Endothelial cell of umbilical vein (primary cell): ENCODE data around the gene SLFN5. TPM values are rescaled to one million over a fixed set of nuclear protein-coding genes. Genes with fewer than 3 reads are reported as not detected.

Experiments used
- BruUV-seq: library from RNA; stranded (reverse); fragments of 400-500 nt; replicated peaks from 2 replicates; lab custom pipeline; 2021; lab: Mats Ljungman, UMichigan
- CTCF ChIA-PET: fragments of 300-600, 350-600 bp; sonication (Branson Sonifier 250); formaldehyde crosslinking; loops from one replicate; lab custom pipeline; 2021; ENCODE audit warnings: antibody characterized with exemption, inconsistent platforms; lab: Charles Lee
- POLR2A ChIA-PET: fragments of 300-600, 350-600 bp; sonication (Branson Sonifier 250); formaldehyde crosslinking; loops from one replicate; lab custom pipeline; 2021; ENCODE audit warnings: antibody characterized with exemption, inconsistent platforms; lab: Charles Lee
- DNase-seq: peaks from one replicate; pipeline ENCODE4 v3.0.0-alpha.2; 2011; ENCODE audit warnings: low read depth, low spot score
- FAIRE-seq: peaks from 2 replicates; lab custom pipeline; 2011; peaks lifted over from hg19 to GRCh38; lab: Jason Lieb, UNC
- H2AFZ ChIP-seq: 2 replicates; pipeline ENCODE4 v1.6.0; 2012; ENCODE audit warnings: low read depth, low read length, control low read depth, inconsistent platforms
- H3K27ac ChIP-seq: 2 replicates; pipeline ENCODE4 v1.5.1; 2011; ENCODE audit warnings: low read depth, mild to moderate bottlenecking, control low read depth, low read length, moderate library complexity; ENCODE audit not compliant: insufficient read depth
- H3K27me3 ChIP-seq, 2 experiments: 2 replicates each; pipeline versions ENCODE4 v1.6.0 to v1.6.1; 2011; ENCODE audit warnings: low read length in 2 of 2, mixed read lengths in 1 of 2; ENCODE audit not compliant: control insufficient read depth in 2 of 2, insufficient read depth in 2 of 2
- H3K36me3 ChIP-seq, 2 experiments: 2 replicates in 1 of 2; 3 replicates in 1 of 2; pipeline ENCODE4 v1.5.1; 2011; ENCODE audit warnings: low read length in 2 of 2, mild to moderate bottlenecking in 1 of 2, moderate library complexity in 1 of 2; ENCODE audit not compliant: control insufficient read depth in 2 of 2, insufficient read depth in 2 of 2; ENCODE audit errors: extremely low read depth in 1 of 2
- H3K4me1 ChIP-seq: 3 replicates; pipeline ENCODE4 v1.5.1; 2011; ENCODE audit warnings: mild to moderate bottlenecking, low read length; ENCODE audit not compliant: control insufficient read depth, insufficient read depth; ENCODE audit errors: extremely low read depth
- H3K4me2 ChIP-seq: 2 replicates; pipeline ENCODE4 v1.6.1; 2011; ENCODE audit warnings: low read length, control low read depth, mixed read lengths; ENCODE audit not compliant: insufficient read depth
- H3K4me3 ChIP-seq, 3 experiments: fragments of 200-600 bp in 1 of 3; sonication (generic), shearing (Covaris generic) in 1 of 3; replicated peaks in 1 of 3; 2 replicates each; pipeline ENCODE4 v1.5.1; 2011 to 2016; ENCODE audit warnings: control low read depth in 3 of 3, low read length in 3 of 3, mild to moderate bottlenecking in 2 of 3, inconsistent platforms in 1 of 3, low read depth in 1 of 3, moderate library complexity in 1 of 3; ENCODE audit not compliant: insufficient read depth in 1 of 3
- H3K79me2 ChIP-seq: 2 replicates; pipeline ENCODE4 v1.6.0; 2012; ENCODE audit warnings: low read length, inconsistent platforms; ENCODE audit not compliant: control insufficient read depth, insufficient read depth
- H3K9ac ChIP-seq: replicated peaks from 2 replicates; pipeline ENCODE3; 2011; ENCODE audit warnings: low read length, control low read depth; ENCODE audit not compliant: insufficient read depth; ENCODE audit errors: extremely low read depth
- H3K9me1 ChIP-seq: replicated peaks from 3 replicates; pipeline ENCODE4 v1.6.0; 2011; ENCODE audit warnings: mild to moderate bottlenecking, low read length; ENCODE audit not compliant: control insufficient read depth, insufficient read depth; ENCODE audit errors: extremely low read depth
- H3K9me3 ChIP-seq: replicated peaks from 2 replicates; pipeline ENCODE4 v1.5.1; 2012; ENCODE audit warnings: low read length, inconsistent platforms; ENCODE audit not compliant: control insufficient read depth, insufficient read depth
- H4K20me1 ChIP-seq: replicated peaks from 2 replicates; pipeline ENCODE3; 2011; ENCODE audit warnings: mild to moderate bottlenecking, low read length; ENCODE audit not compliant: control insufficient read depth, insufficient read depth; ENCODE audit errors: extremely low read depth
- EZH2 ChIP-seq: IDR thresholded peaks from 2 replicates; pipeline ENCODE4 v1.6.1; 2012; ENCODE audit warnings: borderline replicate concordance, low read depth, mild to moderate bottlenecking, moderate library complexity, low read length, inconsistent platforms; ENCODE audit not compliant: severe bottlenecking
- FOS ChIP-seq: IDR thresholded peaks from 2 replicates; pipeline ENCODE4 v1.6.1; 2011; ENCODE audit warnings: mild to moderate bottlenecking, low read length, moderate library complexity, borderline replicate concordance; ENCODE audit not compliant: insufficient read depth
- GATA2 ChIP-seq: IDR thresholded peaks from 2 replicates; pipeline ENCODE4 v1.7.0; 2011; ENCODE audit warnings: low read depth, mild to moderate bottlenecking, moderate library complexity, mixed read lengths, low read length; ENCODE audit not compliant: insufficient read length, insufficient read depth
- JUN ChIP-seq: IDR thresholded peaks from 2 replicates; pipeline ENCODE4 v1.6.1; 2011; ENCODE audit warnings: borderline replicate concordance, low read depth; ENCODE audit not compliant: insufficient read length, insufficient read depth
- MYC ChIP-seq: IDR thresholded peaks from one replicate; pipeline ENCODE4 v1.6.1; 2011; ENCODE audit warnings: mild to moderate bottlenecking, low read depth, low read length
- POLR2A ChIP-seq: IDR thresholded peaks from 2 replicates; pipeline ENCODE4 v1.6.1; 2012; ENCODE audit warnings: low read depth, mild to moderate bottlenecking, control low read depth, low read length
- POLR2AphosphoS5 ChIP-seq: IDR thresholded peaks from 2 replicates; pipeline ENCODE4 v1.6.1; 2012; ENCODE audit warnings: low read depth, mild to moderate bottlenecking, control low read depth, low read length, moderate library complexity; ENCODE audit not compliant: insufficient read depth
- dilution Hi-C: fragments of 300-500 bp; cut with MboI; formaldehyde crosslinking; loops from one replicate; pipeline ENCODE4 v1.15.0; 2019; ENCODE audit warnings: low sequenced_read_pairs; ENCODE audit not compliant: extremely low pct_ligation_motif_present
- intact Hi-C: fragments of 100-400 bp; cut with micrococcal nuclease; formaldehyde crosslinking; loops from one replicate; pipeline ENCODE4 v1.10.0; 2022
- polyA plus RNA-seq, 4 experiments: library from polyadenylated mRNA; depleted of rRNA in 3 of 4; stranded (reverse) in 3 of 4; unstranded in 1 of 4; fragments of >200 nt; gene quantifications; 2 replicates each; pipeline versions ENCODE4 v1.2.1 to v1.2.3, GENCODE V29; 2011 to 2012; ENCODE audit warnings: missing spikeins in 1 of 4
- total RNA-seq: library from RNA; stranded (reverse); gene quantifications from 2 replicates; pipeline ENCODE4 v1.2.3, GENCODE V29; 2021
- TF ChIP-seq, protein P1 (sequence below), 2 donors: IDR thresholded peaks; 1 replicate in 1 of 2; 2 replicates in 1 of 2; pipeline ENCODE4 v1.5.1; 2011; ENCODE audit warnings: low read length in 2 of 2, mild to moderate bottlenecking in 2 of 2, moderate library complexity in 2 of 2, control low read depth in 1 of 2, inconsistent platforms in 1 of 2, low read depth in 1 of 2; ENCODE audit not compliant: insufficient read depth in 1 of 2; ENCODE audit errors: extremely low read depth in 1 of 2
- TF ChIP-seq, protein P2 (sequence below): IDR thresholded peaks from 2 replicates; pipeline ENCODE4 v1.6.1; 2011; ENCODE audit not compliant: insufficient read depth, insufficient read length

The SLFN5 gene
- total and polyA plus RNA-seq, 2 donors (not counting 3 experiments of a cell fraction or from before 2014, with no cell fraction given): 4.5 to 24.2 TPM

DNA sequence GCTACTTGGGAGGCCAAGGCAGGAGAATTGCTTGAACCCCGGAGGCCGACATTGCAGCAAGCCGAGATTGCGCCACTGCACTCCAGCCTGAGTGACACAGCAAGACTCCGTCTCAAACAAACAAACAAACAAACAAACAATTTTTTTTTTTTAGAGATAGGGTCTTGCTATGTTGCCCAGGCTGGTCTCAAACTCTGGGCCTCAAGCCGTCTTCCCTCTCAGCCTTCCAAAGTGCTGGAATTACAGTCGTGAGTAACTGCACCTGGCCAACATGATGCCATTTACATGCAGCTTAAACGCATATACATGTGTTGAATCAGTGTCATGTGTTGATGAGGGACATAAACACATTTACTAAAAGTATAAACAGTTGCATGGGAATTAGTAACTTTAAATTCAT is 2.0 kb upstream of the SLFN5 start:
- peaks cover 2 to 13% of the 10 kb centered on the region in 2 experiments for H3K27me3 ChIP-seq
- dilution Hi-C loops: no loop called here
- BruUV-seq: no TSS peak

More for the DNA sequence above, 2.0 kb upstream of the SLFN5 start:
- POLR2A ChIA-PET: no interaction called here
- H3K36me3 ChIP-seq: no peaks in the 10 kb centered on the region
- TF ChIP-seq JUN (no peak), FOS (no peak), MYC (no peak), POLR2AphosphoS5 (no peak), GATA2 (no peak), EZH2 (no peak), POLR2A (no peak)
- TF ChIP-seq, protein P1, sequence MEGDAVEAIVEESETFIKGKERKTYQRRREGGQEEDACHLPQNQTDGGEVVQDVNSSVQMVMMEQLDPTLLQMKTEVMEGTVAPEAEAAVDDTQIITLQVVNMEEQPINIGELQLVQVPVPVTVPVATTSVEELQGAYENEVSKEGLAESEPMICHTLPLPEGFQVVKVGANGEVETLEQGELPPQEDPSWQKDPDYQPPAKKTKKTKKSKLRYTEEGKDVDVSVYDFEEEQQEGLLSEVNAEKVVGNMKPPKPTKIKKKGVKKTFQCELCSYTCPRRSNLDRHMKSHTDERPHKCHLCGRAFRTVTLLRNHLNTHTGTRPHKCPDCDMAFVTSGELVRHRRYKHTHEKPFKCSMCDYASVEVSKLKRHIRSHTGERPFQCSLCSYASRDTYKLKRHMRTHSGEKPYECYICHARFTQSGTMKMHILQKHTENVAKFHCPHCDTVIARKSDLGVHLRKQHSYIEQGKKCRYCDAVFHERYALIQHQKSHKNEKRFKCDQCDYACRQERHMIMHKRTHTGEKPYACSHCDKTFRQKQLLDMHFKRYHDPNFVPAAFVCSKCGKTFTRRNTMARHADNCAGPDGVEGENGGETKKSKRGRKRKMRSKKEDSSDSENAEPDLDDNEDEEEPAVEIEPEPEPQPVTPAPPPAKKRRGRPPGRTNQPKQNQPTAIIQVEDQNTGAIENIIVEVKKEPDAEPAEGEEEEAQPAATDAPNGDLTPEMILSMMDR (IDR thresholded peaks at IDR 0.05; ENCODE audit: extremely low read depth in 1 of 2, insufficient read depth in 1 of 2, low read depth in 1 of 2, low read length in 2 of 2): no peak
- TF ChIP-seq, protein P2, sequence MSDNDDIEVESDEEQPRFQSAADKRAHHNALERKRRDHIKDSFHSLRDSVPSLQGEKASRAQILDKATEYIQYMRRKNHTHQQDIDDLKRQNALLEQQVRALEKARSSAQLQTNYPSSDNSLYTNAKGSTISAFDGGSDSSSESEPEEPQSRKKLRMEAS: no peak
- FAIRE-seq (no peak), DNase-seq (no peak)
- no peaks in the 10 kb centered on the region for H3K9me1 ChIP-seq
- H3K9me3 ChIP-seq: no peaks in the 10 kb centered on the region
- no peak overlapping the region for H3K4me3 ChIP-seq
- H2AFZ ChIP-seq: no peak overlapping the region
- H4K20me1 ChIP-seq: no peaks in the 10 kb centered on the region
- peaks cover 27% of the 10 kb centered on the region for H3K4me1 ChIP-seq
- H3K9ac ChIP-seq: no peak overlapping the region
- intact Hi-C loops: loop anchor here (5.0 to 10.0 kb wide), 6 partner anchors 69 to 986 kb away; partner anchors contain the start of genes AP2B1, CCL2, CCT6B and NLE1
- H3K79me2 ChIP-seq: peaks cover 2% of the 10 kb centered on the region
- CTCF ChIA-PET: interaction anchor here (1.3 to 1.8 kb wide), 2 partner anchors 27 to 298 kb away, joined by 3 to 5 read pairs; no protein-coding TSS in a partner anchor
- no peak overlapping the region for H3K4me2 ChIP-seq
- H3K27ac ChIP-seq: no peak overlapping the region
